Keratinocyte (primary cell): ENCODE data around the gene FAAP20. TPM values are rescaled to one million over a fixed set of nuclear protein-coding genes. Genes with fewer than 3 reads are reported as not detected.

Source experiments
- DNase-seq: peaks from one replicate; pipeline ENCODE4 v3.0.0-alpha.2; 2011; ENCODE audit warnings: low read depth, missing footprints, low spot score
- FAIRE-seq: peaks from 2 replicates; lab custom pipeline; 2011; peaks lifted over from hg19 to GRCh38; lab: Jason Lieb, UNC
- H2AFZ ChIP-seq: 2 replicates; pipeline ENCODE4 v1.6.0; 2012; ENCODE audit warnings: low read length, control low read depth, inconsistent platforms; ENCODE audit not compliant: control insufficient read depth
- H3K27ac ChIP-seq: 2 replicates; pipeline ENCODE4 v1.5.1; 2011; ENCODE audit warnings: low read length; ENCODE audit not compliant: control insufficient read depth, insufficient read depth
- H3K27me3 ChIP-seq: 3 replicates; pipeline ENCODE4 v1.6.0; 2011; ENCODE audit warnings: low read length; ENCODE audit not compliant: control insufficient read depth, insufficient read depth; ENCODE audit errors: extremely low read depth
- H3K36me3 ChIP-seq, 2 experiments: 2 replicates in 1 of 2; 3 replicates in 1 of 2; pipeline ENCODE4 v1.5.1; 2011; ENCODE audit warnings: low read length in 2 of 2, mild to moderate bottlenecking in 1 of 2; ENCODE audit not compliant: control insufficient read depth in 2 of 2, insufficient read depth in 2 of 2; ENCODE audit errors: extremely low read depth in 1 of 2
- H3K4me1 ChIP-seq: 3 replicates; pipeline ENCODE4 v1.5.1; 2011; ENCODE audit warnings: low read length; ENCODE audit not compliant: control insufficient read depth, insufficient read depth; ENCODE audit errors: extremely low read depth
- H3K4me2 ChIP-seq: 3 replicates; pipeline ENCODE4 v1.6.0; 2011; ENCODE audit warnings: low read depth, low read length; ENCODE audit not compliant: control insufficient read depth, insufficient read depth; ENCODE audit errors: extremely low read depth
- H3K4me3 ChIP-seq, 3 experiments: fragments of 200-600 bp in 1 of 3; sonication (generic) in 1 of 3; 2 replicates in 2 of 3; 3 replicates in 1 of 3; pipeline ENCODE4 v1.5.1; 2011 to 2016; ENCODE audit warnings: low read length in 3 of 3, mild to moderate bottlenecking in 3 of 3, control low read depth in 2 of 3, inconsistent platforms in 1 of 3, low read depth in 1 of 3, mixed read lengths in 1 of 3, mixed run types in 1 of 3, moderate library complexity in 1 of 3; ENCODE audit not compliant: control insufficient read depth in 2 of 3, insufficient read depth in 2 of 3; ENCODE audit errors: extremely low read depth in 1 of 3
- H3K79me2 ChIP-seq: 2 replicates; pipeline ENCODE4 v1.6.0; 2012; ENCODE audit warnings: low read length; ENCODE audit not compliant: control insufficient read depth, insufficient read depth
- H3K9ac ChIP-seq: 3 replicates; pipeline ENCODE4 v1.6.0; 2011; ENCODE audit warnings: low read length; ENCODE audit not compliant: control insufficient read depth, insufficient read depth; ENCODE audit errors: extremely low read depth
- H3K9me1 ChIP-seq: 3 replicates; pipeline ENCODE4 v1.6.0; 2011; ENCODE audit warnings: low read length; ENCODE audit not compliant: control insufficient read depth, insufficient read depth; ENCODE audit errors: extremely low read depth
- H3K9me3 ChIP-seq: 2 replicates; pipeline ENCODE4 v1.5.1; 2012; ENCODE audit warnings: low read depth, low read length; ENCODE audit not compliant: control insufficient read depth
- H4K20me1 ChIP-seq: 3 replicates; pipeline ENCODE4 v1.6.0; 2011; ENCODE audit warnings: low read length; ENCODE audit not compliant: control insufficient read depth, insufficient read depth; ENCODE audit errors: extremely low read depth
- EZH2 ChIP-seq: IDR thresholded peaks from one replicate; pipeline ENCODE4 v1.6.1; 2012; ENCODE audit warnings: inconsistent platforms, mild to moderate bottlenecking, low read length, moderate library complexity
- dilution Hi-C: fragments of 300-500 bp; cut with MboI; formaldehyde crosslinking; loops from one replicate; pipeline ENCODE4 v1.7.0; 2020; ENCODE audit warnings: low sequenced_read_pairs; ENCODE audit not compliant: extremely low pct_ligation_motif_present
- polyA plus RNA-seq, 5 experiments: library from polyadenylated mRNA; depleted of rRNA in 3 of 5; stranded (reverse) in 3 of 5; stranded (forward) in 1 of 5; unstranded in 1 of 5; fragments of >200 nt; gene quantifications; 1 replicate in 1 of 5; 2 replicates in 3 of 5; 3 replicates in 1 of 5; pipeline versions ENCODE4 v1.2.1 to v1.2.3, GENCODE V29; 2011 to 2012; ENCODE audit warnings: missing spikeins in 2 of 5, low read depth in 1 of 5, low replicate concordance in 1 of 5
- TF ChIP-seq, protein P1 (sequence below), 3 experiments: IDR thresholded peaks in 1 of 3; conservative IDR thresholded peaks in 1 of 3; optimal IDR thresholded peaks in 1 of 3; 2 replicates in 2 of 3; 3 replicates in 1 of 3; pipeline versions ENCODE3 to v1.5.1; 2011; ENCODE audit warnings: low read length in 3 of 3, mild to moderate bottlenecking in 3 of 3, moderate library complexity in 2 of 3, control low read depth in 1 of 3, inconsistent platforms in 1 of 3; ENCODE audit not compliant: insufficient read depth in 2 of 3; ENCODE audit errors: extremely low read depth in 1 of 3

Gene FAAP20
- polyA plus RNA-seq, 1 donor (not counting 4 experiments of a cell fraction or from before 2014, with no cell fraction given), result 7.3 TPM

DNA sequence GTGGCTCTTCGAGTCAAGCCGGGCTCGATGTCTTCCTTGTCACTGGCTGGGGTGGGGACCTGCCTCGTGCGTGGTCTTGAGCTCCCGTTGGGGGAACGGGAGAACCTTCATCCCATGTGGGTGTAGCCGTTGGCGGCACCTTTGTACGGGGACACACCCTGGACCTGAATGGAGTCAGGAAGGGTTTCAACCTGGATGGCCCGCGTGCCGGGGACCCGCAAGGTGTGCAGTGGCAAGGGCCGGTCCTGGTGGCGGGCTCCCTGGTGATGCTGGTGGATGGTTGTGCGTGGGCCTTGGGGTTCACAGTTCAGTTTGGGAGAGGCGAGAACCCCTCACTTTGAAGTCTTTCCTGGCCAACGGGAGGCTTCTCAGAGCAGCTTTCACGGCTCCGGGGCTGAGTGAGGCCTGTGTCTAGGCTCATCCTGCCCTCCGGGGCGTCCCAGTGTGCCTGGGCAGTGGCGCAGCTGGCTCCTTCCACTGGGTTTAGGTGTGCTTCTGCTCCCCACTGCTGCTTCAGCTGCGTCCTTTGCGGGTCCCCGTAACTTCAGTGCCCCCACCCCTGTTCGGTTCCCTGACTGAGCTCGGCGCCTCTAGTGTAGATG, 44.9 kb upstream of the FAAP20 start:
- Histone ChIP-seq H4K20me1 (peaks cover 45% of the 10 kb centered on the region), H3K9me1 (peaks cover 5% of the 10 kb centered on the region), H3K4me2 (peak overlapping the region; percentile 32), H3K9ac (no peak overlapping the region), H3K36me3 (peaks cover 4 to 15% of the 10 kb centered on the region in 2 experiments), H3K27ac (no peak overlapping the region), H3K79me2 (peaks cover 99% of the 10 kb centered on the region), H3K4me3 (no peak overlapping the region), H3K9me3 (no peaks in the 10 kb centered on the region), H3K4me1 (peaks cover 19% of the 10 kb centered on the region), H3K27me3 (no peaks in the 10 kb centered on the region), H2AFZ (no peak overlapping the region)
- DNase-seq (no peak), FAIRE-seq (no peak)
- dilution Hi-C loops, result no loop called here
- TF ChIP-seq EZH2, result no peak
- TF ChIP-seq, protein P1, sequence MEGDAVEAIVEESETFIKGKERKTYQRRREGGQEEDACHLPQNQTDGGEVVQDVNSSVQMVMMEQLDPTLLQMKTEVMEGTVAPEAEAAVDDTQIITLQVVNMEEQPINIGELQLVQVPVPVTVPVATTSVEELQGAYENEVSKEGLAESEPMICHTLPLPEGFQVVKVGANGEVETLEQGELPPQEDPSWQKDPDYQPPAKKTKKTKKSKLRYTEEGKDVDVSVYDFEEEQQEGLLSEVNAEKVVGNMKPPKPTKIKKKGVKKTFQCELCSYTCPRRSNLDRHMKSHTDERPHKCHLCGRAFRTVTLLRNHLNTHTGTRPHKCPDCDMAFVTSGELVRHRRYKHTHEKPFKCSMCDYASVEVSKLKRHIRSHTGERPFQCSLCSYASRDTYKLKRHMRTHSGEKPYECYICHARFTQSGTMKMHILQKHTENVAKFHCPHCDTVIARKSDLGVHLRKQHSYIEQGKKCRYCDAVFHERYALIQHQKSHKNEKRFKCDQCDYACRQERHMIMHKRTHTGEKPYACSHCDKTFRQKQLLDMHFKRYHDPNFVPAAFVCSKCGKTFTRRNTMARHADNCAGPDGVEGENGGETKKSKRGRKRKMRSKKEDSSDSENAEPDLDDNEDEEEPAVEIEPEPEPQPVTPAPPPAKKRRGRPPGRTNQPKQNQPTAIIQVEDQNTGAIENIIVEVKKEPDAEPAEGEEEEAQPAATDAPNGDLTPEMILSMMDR (optimal IDR thresholded peaks at IDR 0.05 in 1 of 3, IDR thresholded peaks at IDR 0.05 in 1 of 3, conservative IDR thresholded peaks at IDR 0.05 in 1 of 3; ENCODE audit: extremely low read depth in 1 of 3, insufficient read depth in 2 of 3, low read length in 3 of 3), result no peak

GRCh38 chr1:2239013-2239370, 44.4 kb upstream of the FAAP20 start:
- peak overlapping the region; percentile 10 for H3K4me2 ChIP-seq
- H3K9me3 ChIP-seq, result no peaks in the 10 kb centered on the region
- peaks cover 5% of the 10 kb centered on the region for H3K9me1 ChIP-seq
- no peak for DNase-seq
- H3K9ac ChIP-seq, result no peak overlapping the region
- TF ChIP-seq EZH2, result no peak
- TF ChIP-seq, protein P1 (optimal IDR thresholded peaks at IDR 0.05 in 1 of 3, IDR thresholded peaks at IDR 0.05 in 1 of 3, conservative IDR thresholded peaks at IDR 0.05 in 1 of 3; ENCODE audit: extremely low read depth in 1 of 3, insufficient read depth in 2 of 3, low read length in 3 of 3), result no peak
- no peak overlapping the region for H2AFZ ChIP-seq
- peaks cover 99% of the 10 kb centered on the region for H3K79me2 ChIP-seq
- H3K36me3 ChIP-seq, result peaks cover 4 to 15% of the 10 kb centered on the region in 2 experiments
- dilution Hi-C loops, result no loop called here
- H3K27me3 ChIP-seq, result no peaks in the 10 kb centered on the region
- H3K27ac ChIP-seq, result no peak overlapping the region
- FAIRE-seq, result no peak
- no peak overlapping the region for H3K4me3 ChIP-seq
- peaks cover 48% of the 10 kb centered on the region for H4K20me1 ChIP-seq
- H3K4me1 ChIP-seq, result peaks cover 24% of the 10 kb centered on the region
